Stimulated activated CD8-positive, alpha-beta memory T cell treated with anti-CD3 and anti-CD28 coated beads, Interleukin-15, amount 100 ng/mL, for 4 hours (primary cell): Measurements from ENCODE around the gene CCDC14.
A peak's percentile ranks its signal among the peaks of the same experiment; 100 is the strongest.
"Not testable (repeated sequence)": the region's sequence is repeated elsewhere in the genome, so short reads cannot be mapped to it uniquely, and the experiment has no call there.

Experiments used
- DNase-seq, 2 donors: peaks; one replicate each; pipeline ENCODE4 v3.0.0-alpha.2; 2020; ENCODE audit warnings: low read depth in 2 of 2

CCDC14 gene

GRCh38 chr3:123960781-123961507 lies at the start of gene CCDC14:
Gene CCDC14 (minus strand): TSS chr3:123961229. CDS start chr3:123961173, 56 bp downstream.
- peak; percentile 47 to 49 for DNase-seq

DNA sequence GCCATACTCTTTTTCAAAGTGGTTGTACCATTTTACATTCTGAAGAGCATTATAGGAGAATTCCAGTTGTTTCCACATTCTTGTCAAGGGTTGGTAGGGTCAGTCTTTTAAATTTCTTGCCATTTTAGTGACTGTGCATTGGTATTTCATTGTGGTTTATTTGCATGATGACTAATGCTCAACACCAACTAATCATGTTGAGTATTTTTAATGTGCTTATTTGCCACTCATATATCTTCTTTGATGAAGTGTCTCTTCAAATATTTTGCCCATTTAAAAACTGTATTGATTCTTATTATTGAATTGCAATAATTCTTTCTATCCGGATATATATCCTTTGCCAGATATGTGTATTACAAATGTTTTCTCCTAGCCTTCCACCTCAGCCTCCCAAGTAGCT lies 47.3 kb upstream of the CCDC14 start:
- DNase-seq, result not testable (repeated sequence)

- DNase-seq, result no peak
These were observed 46.2 kb upstream of the CCDC14 start for GRCh38 chr3:124007186-124007585.

GRCh38 chr3:124002405-124003079 lies 41.5 kb upstream of the CCDC14 start:
- DNase-seq, result not testable (repeated sequence)

- not testable (repeated sequence) for DNase-seq
These were observed 40.3 kb upstream of the CCDC14 start for GRCh38 chr3:124001366-124001765.

- DNase-seq, result no peak
These were observed 36.5 kb upstream of the CCDC14 start for GRCh38 chr3:123997543-123997942.

GRCh38 chr3:123993818-123994217 lies 32.8 kb upstream of the CCDC14 start:
- DNase-seq, result no peak

DNA sequence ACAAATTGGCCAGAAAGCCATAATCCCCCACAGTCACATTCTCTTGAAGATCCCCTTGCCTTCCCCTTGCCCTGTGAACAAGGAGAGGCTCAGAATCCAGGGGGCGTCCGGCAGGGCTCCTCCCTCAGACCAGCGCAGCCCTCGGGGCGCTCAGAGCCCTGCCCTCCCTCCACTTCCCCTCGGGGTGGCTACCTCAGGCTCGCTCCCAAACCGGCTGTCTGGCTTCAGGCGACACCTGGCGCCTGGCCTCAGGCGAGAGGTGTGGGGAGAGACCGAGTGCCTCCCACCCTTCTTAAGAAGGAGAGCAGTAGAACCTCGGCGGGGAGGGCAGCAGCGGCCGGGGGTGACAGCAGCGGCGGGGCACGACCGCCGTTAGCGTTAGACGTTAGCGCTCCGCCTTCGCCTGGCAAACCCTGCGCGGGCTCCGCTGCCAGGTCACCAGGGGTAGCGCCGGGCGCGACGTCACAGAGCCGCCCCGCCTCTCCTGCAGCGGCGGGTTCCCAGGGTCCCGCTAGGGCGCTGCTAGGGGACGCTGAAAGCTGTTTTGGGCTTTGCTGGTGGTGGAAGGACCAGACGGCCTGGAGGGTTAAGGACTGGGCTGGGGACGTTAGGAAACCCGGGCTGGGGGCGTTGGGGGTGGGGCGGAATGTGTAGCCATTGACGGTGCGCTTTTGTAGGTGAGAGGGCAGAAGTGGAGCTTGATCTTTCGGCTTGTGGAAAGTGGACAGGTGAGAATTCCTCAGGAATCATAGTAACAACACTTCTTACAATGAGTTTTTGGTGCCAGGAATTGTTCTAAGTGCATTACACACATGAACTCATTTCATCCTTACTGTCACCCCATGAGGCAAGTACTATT lies 30.9 kb upstream of the CCDC14 start, which contains the start of gene ROPN1:
TSS of gene ROPN1 (minus strand) at position 395 of the 859 bp plus-strand sequence. CDS start 11,643 bp downstream, outside the sequence.
- DNase-seq, result not testable (repeated sequence)

- DNase-seq, result no peak
These were observed 25.4 kb upstream of the CCDC14 start for GRCh38 chr3:123986427-123986826.

- DNase-seq, result no peak
These were observed 23.9 kb upstream of the CCDC14 start for GRCh38 chr3:123984957-123985356.

GRCh38 chr3:123984350-123984749 lies 23.3 kb upstream of the CCDC14 start:
- no peak for DNase-seq

DNA sequence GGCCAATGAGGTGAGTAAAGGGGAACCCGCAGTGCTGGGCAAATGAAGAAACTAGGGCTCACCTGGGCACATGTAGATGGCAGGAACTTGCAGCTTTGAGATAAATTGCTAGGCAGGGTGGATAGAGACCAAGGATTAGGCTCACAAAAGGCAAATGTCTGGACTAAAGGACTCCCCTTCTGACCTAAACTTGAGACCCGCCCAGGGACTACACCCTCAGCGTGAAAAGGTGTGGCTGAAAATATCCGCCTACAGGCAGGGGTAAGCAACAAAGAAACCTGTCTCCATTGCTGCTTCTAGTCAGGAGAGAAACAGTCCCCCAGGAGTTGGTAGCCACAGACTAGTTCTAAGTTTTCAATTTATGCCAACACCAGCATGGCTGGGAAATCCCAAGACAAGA lies 20.3 kb upstream of the CCDC14 start:
- not testable (repeated sequence) for DNase-seq

GRCh38 chr3:123980539-123980938 lies 19.5 kb upstream of the CCDC14 start:
- no peak for DNase-seq

DNA sequence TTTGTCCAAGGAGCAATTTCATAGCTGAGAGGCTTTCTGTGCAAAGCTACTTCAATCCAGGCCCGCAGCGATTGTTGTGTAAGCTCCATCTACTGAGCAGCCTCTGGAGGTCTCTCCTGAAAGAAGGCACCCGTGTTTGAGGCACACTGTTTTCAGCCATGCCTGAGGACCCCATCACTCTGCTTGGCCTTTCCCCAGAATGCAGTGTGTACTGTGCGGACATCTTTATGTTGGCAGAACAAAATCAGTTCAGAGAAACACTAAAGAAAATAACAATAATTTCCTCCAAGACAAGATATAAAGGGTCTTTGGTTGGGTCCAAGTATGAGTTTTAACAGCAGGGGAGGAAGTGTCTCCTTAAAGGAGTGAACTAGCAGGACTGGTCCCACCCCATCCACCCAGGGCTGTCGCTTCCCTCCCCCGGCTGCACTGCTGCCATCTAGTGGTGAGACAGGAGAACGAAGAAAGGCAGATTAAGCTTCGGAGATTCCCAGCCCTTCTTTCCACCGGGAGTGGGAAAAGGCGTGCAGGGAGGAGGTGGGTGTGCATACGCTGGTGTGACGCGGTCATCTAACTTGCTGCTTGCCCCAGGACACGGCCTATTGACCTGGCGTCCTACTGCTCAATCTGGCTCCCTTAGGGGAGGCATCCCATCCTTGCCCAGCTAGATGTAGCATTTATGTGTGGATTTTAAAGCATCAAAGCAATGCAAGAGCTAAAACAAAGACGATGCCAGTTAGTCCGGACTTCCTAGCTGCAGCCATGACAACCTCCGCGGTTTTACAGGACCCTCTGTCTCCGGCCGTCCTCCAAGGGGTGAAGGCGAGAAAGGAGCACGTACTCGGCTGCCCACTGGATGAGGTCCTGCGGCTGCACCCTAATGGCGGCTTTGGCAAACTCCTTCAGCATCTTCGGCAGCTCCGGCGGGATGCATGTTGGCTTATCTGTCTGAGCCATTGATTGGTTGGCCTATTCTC lies 18.8 kb upstream of the CCDC14 start:
- DNase-seq, result not testable (repeated sequence)

DNA sequence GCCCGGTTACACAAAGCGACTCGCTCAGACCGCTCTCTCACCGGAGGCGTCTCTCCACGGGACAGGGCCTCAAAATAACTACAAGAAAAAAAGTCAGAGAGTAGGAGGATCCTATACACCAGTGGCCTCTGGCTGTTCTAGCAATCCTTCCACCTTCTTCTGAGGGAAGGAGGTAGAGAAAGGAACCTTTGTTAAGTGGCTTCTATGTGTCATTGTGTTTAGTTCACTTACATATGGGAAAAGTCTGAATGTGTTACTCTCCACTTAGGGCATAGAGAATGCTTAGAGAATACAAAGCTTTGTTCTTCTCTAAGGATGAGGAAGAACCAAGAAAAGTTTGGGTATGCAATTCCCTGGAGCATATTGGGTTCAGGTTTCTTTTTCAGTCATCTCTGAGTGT lies 15.9 kb upstream of the CCDC14 start:
- DNase-seq, result not testable (repeated sequence)

GRCh38 chr3:123976181-123976898 lies 15.3 kb upstream of the CCDC14 start:
- DNase-seq, result not testable (repeated sequence)

- not testable (repeated sequence) for DNase-seq
These were observed 14.0 kb upstream of the CCDC14 start for GRCh38 chr3:123975030-123975429.

- DNase-seq, result no peak
These were observed 10.4 kb upstream of the CCDC14 start for GRCh38 chr3:123971406-123971805.

DNA sequence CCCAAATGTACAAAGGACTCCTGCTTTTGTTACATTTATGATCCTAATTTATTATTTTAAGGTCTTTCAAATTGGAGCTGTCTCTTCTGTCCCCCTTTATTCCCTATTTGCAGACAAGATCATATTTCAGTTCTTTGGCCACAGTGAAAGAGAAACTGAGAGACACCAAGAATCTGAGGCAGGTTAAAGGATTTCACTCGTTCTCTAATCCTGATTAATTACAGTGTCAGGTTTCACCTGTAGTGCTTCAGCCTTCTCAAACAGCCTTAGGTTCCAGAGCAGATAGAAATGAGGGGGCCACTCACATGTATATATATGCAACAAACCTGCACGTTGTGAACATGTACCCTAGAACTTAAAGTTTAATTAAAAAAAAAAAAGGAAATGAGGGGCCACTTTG lies 6.2 kb upstream of the CCDC14 start:
- DNase-seq, result not testable (repeated sequence)

GRCh38 chr3:123966799-123967198 lies 5.8 kb upstream of the CCDC14 start:
- not testable (repeated sequence) for DNase-seq
